Left ventricle myocardium inferior (tissue), 1 donor: ENCODE measurements around the gene NDOR1. TPM values are rescaled to one million over a fixed set of nuclear protein-coding genes. Genes with fewer than 3 reads are reported as not detected.

ENCODE experiments used
- DNase-seq: peaks from one replicate; pipeline ENCODE4 v3.0.0-alpha.2; 2020
- H3K27ac ChIP-seq: fragments of 200-600 bp; replicated peaks from 2 replicates; pipeline ENCODE4 v1.8.0; 2021
- H3K27me3 ChIP-seq: fragments of 200-600 bp; 2 replicates; pipeline ENCODE4 v1.8.0; 2021; ENCODE audit warnings: low read depth
- H3K36me3 ChIP-seq: fragments of 200-600 bp; 2 replicates; pipeline ENCODE4 v1.8.0; 2021
- H3K4me1 ChIP-seq: fragments of 200-600 bp; 2 replicates; pipeline ENCODE4 v1.8.0; 2021
- H3K4me3 ChIP-seq: fragments of 200-600 bp; 2 replicates; pipeline ENCODE4 v1.8.0; 2021; ENCODE audit warnings: mild to moderate bottlenecking, moderate library complexity
- H3K9me3 ChIP-seq: fragments of 200-600 bp; replicated peaks from 2 replicates; pipeline ENCODE4 v1.8.0; 2021
- intact Hi-C: fragments of 100-400 bp; cut with micrococcal nuclease; formaldehyde crosslinking; loops from one replicate; pipeline ENCODE4 v1.11.0; 2022
- total RNA-seq: library from RNA; stranded (reverse); fragmentation: NEBNext Ultra II Directional; extraction: Animal tissue kit (Norgen Biotek cat#: 25700); gene quantifications from one replicate; pipeline ENCODE4 v1.2.1, GENCODE V29; 2021
- TF ChIP-seq, protein P1 (sequence below): fragments of 200-600 bp; IDR thresholded peaks from 2 replicates; pipeline ENCODE4 v1.8.0; 2021; ENCODE audit warnings: antibody characterized with exemption, mild to moderate bottlenecking, borderline replicate concordance
- donor health status: DM: no; HTN: yes; CAD: no; lungs with severe emphysema.

NDOR1 gene
- total RNA-seq, 1 donor from 2014 or later = 6.5 TPM

DNA sequence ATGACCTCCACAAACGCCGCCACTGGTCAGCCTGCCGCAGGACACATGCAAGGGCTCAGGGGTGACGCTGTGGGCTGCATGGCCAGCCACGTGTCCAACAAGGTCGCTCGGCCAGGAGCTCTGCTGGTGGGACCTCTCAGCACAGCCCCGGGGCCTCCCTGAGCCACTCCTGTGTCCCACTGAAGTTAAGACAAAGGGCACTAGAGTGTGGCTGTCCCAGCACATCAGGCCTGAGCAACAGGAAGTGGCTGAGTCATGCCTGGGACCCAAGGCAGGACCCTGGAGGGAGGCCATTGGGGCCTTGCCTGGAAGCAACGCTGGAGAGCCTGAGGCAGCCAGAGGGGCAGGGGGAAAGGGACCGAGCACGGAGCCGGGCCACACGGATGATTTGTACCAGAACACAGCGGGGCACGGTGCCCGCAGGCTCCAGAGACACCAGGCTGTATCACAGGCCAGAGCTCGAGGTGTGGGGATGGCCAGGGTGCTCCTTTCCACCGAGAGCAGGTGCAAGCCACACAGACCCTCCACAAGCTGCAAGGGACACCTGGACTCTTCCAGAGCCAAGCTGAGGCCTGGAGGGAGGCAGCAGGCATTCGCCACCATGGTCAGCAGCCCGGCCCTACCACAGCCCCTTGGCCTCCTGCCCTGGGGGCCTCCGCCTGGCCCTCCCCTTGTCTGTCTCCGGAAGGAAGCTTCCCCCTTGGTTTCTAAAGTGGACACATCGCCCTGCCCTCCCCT lies 27.1 kb upstream of the NDOR1 start:
- intact Hi-C loops = no loop called here
- no peaks in the 10 kb centered on the region for H3K4me1 ChIP-seq
- H3K27me3 ChIP-seq = no peaks in the 10 kb centered on the region
- no peaks in the 10 kb centered on the region for H3K9me3 ChIP-seq
- no peak overlapping the region for H3K4me3 ChIP-seq
- DNase-seq = no peak
- no peak overlapping the region for H3K27ac ChIP-seq
- H3K36me3 ChIP-seq = peaks cover 52% of the 10 kb centered on the region
- TF ChIP-seq, protein P1, sequence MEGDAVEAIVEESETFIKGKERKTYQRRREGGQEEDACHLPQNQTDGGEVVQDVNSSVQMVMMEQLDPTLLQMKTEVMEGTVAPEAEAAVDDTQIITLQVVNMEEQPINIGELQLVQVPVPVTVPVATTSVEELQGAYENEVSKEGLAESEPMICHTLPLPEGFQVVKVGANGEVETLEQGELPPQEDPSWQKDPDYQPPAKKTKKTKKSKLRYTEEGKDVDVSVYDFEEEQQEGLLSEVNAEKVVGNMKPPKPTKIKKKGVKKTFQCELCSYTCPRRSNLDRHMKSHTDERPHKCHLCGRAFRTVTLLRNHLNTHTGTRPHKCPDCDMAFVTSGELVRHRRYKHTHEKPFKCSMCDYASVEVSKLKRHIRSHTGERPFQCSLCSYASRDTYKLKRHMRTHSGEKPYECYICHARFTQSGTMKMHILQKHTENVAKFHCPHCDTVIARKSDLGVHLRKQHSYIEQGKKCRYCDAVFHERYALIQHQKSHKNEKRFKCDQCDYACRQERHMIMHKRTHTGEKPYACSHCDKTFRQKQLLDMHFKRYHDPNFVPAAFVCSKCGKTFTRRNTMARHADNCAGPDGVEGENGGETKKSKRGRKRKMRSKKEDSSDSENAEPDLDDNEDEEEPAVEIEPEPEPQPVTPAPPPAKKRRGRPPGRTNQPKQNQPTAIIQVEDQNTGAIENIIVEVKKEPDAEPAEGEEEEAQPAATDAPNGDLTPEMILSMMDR = no peak

DNA sequence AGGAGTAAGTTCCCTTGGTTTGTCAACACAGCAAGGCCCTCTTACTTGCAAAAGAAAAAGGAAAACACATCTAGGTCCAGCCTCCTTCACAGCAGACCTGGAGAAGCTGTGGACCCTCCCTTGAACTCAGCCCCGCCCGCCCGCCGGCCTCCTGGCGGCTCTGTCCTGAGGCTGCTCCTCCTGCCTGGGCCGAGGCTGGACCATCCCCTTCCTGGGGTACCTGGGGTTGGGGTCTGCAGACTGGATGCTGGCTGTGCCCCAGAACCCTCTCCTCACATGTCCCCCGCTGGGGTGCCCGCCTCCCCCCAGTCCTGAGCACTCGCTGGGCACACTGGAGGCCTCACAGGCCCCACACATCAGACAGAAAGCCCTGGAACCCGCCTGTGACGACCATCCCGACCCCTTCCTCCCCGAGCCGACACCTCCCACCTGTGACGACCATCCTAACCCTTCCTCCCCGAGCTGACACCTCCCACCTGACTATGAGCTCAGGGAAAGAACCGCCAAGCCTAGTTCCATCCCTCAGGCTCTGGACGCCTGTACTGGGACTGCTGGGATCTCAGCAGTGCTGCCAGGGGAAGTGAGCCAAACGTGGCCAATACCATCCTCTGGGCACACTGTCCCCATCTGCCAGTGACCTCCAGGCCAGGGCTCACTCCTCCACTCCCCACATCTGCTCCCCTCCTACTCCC lies 26.4 kb upstream of the NDOR1 start:
- intact Hi-C loops = no loop called here
- Histone ChIP-seq H3K27me3 (no peaks in the 10 kb centered on the region), H3K36me3 (peaks cover 59% of the 10 kb centered on the region), H3K27ac (no peak overlapping the region), H3K4me3 (no peak overlapping the region), H3K4me1 (no peaks in the 10 kb centered on the region), H3K9me3 (no peaks in the 10 kb centered on the region)
- no peak for DNase-seq
- TF ChIP-seq, protein P1 = no peak

DNA sequence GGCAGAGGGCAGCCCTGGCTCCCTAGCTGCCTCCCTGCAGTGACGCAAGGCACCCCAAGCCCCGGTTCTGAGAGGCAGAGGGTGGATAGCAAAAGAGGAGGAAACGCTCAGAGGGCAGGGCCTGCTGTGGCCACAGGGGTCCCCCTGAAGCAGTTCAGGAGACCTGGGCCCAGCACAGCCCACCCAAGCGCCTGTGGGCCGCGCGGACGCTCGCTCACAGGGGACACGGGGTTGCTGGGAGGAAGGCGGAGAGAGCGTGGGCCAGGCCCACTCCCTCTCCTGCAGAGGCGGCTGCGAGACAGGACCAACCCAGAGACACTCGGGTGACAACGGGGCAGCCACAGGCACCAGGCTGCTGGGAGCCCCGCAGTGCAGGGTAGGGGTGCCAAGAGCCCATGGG lies 25.7 kb upstream of the NDOR1 start:
- Histone ChIP-seq H3K9me3 (no peaks in the 10 kb centered on the region), H3K4me3 (no peak overlapping the region), H3K4me1 (no peaks in the 10 kb centered on the region), H3K27ac (no peak overlapping the region), H3K27me3 (no peaks in the 10 kb centered on the region), H3K36me3 (peaks cover 60% of the 10 kb centered on the region)
- intact Hi-C loops = no loop called here
- TF ChIP-seq, protein P1 = no peak
- DNase-seq = no peak

DNA sequence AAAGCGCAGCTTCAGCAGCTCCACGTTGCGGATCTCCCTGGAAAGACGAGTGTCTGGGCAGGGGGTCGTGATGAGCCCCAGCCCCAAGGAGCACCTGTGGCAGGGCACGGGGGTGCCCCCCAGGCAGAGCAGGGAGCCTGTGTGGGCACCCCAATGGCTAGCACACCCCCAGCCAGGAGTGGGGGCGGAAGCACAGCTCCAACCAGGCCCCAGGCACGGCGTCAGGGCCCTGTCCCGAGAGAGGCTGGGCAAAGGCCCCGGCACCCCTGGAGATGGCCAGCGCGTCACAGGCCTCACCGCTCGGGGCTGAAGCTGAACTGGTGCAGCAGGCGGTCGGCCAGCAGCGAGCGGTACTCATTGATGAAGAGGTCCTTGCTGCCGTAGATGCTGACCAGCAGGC lies 25.0 kb upstream of the NDOR1 start:
- Histone ChIP-seq H3K9me3 (no peaks in the 10 kb centered on the region), H3K4me3 (no peak overlapping the region), H3K27ac (no peak overlapping the region), H3K27me3 (no peaks in the 10 kb centered on the region), H3K4me1 (peaks cover 7% of the 10 kb centered on the region), H3K36me3 (peaks cover 67% of the 10 kb centered on the region)
- DNase-seq = no peak
- intact Hi-C loops = no loop called here
- TF ChIP-seq, protein P1 = no peak

DNA sequence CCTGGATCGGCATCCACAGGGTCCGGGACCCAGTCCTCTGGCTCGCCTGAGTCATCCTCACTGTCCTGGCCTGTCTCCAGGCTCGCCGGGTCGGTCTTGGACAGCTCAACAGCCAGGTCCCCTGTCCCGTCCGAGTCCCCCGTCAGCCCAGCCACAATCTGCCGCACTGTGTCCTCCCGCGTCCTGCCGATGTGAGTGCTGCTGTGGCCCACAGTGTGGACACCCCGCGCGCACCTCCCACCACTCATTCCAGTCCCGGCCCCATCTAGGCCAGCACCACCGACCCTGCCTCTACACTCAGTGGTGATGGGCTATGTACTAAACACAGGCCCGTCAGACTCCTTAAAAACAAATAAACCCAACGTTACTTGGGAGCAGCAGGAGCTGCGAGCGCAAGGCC lies 23.8 kb upstream of the NDOR1 start:
- H3K4me1 ChIP-seq = peaks cover 18% of the 10 kb centered on the region
- no peak for DNase-seq
- no peak overlapping the region for H3K4me3 ChIP-seq
- no peaks in the 10 kb centered on the region for H3K27me3 ChIP-seq
- intact Hi-C loops = no loop called here
- TF ChIP-seq, protein P1 = no peak
- H3K27ac ChIP-seq = no peak overlapping the region
- H3K9me3 ChIP-seq = no peaks in the 10 kb centered on the region
- peaks cover 77% of the 10 kb centered on the region for H3K36me3 ChIP-seq
